ENCODE data around the gene PRICKLE2.

Gene PRICKLE2

GRCh38 chr3:64063983-64064438 lies 161.3 kb downstream of the PRICKLE2 start:
- DNase-seq: no peak

DNA sequence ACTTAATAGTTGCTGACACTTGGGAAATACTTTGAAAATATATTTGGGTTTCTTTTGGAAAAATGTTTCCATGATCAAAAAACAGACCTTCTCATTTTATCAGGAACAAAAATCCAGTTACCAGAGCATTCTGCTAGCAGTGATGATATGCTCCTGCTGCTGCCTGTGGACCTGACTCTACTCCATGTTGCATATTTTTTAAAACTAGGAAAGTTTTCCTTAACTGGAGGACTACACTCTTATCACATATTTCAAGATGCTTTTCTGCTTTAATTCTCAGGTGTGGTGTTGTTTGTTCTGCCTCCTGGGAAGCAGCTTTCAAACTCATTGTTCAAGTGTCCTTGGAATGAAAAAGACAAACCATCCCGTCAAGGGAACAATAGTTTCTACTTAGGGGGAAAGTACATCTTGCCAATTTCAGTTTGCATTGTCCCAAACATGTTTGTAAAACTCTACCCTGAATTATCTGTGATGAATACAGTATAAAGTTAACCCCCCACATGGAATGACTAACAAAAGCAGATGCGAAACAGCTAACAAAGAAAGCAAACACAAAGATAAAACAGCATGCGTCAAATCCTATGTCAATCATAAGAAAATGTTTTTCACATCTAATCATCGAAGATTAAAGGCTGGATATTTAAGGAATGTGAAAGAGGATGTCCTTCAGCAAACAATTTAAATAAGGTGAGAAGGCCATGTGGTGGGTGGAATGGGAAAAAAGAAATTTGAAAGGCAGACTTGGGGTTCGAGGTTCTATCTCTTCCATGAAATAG lies 161.9 kb downstream of the PRICKLE2 start:
- no peak for DNase-seq

DNA sequence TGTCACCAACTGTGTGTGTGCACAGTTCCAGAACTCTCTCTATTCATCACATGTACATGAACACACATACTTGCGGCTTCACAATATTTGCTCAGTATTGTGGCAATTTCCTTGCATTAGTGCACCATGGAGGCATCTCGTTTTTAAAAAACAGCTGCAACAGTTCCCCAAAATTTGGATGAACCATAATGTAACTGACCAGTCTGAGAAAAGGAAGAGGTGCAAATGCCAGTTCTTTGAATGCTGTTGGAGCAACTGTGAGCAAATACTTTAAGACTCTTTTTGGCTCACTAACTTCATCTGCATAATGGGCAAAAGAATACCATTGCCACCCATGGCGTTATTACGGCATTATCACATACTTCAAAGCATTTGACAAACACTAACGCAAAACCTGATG lies 163.6 kb downstream of the PRICKLE2 start:
- no peak for DNase-seq

DNA sequence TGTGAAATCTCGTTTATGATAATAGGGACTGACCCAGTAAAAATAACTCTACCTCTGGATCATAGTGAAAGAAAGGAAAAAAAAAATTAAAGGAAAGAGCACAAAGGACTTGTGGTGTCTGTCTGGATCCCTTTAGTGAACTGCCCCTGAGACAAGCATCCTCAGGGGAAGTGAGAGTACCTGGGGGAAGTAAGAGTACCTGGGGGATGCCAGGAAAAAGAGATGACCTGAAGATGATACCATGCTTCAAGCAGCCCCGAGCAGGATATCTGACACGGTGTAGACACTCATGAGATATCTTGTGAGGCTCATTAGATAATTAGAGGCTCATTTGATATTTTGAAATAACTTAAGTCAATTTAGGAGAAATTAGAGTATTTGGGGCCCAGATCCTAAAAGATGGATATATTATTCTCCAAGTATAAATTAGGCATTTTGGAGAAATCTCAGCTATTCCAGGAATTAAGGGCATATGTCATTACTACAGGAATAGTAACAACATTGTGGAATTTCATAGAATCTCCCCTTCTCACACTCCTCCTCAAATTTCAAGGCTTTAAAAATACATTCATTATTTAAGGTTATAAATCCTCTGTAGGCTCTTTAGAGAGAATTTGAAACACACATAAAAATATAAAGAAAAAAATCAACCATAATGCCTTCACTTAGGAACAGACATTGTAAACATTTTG lies 165.6 kb downstream of the PRICKLE2 start:
- no peak for DNase-seq

DNA sequence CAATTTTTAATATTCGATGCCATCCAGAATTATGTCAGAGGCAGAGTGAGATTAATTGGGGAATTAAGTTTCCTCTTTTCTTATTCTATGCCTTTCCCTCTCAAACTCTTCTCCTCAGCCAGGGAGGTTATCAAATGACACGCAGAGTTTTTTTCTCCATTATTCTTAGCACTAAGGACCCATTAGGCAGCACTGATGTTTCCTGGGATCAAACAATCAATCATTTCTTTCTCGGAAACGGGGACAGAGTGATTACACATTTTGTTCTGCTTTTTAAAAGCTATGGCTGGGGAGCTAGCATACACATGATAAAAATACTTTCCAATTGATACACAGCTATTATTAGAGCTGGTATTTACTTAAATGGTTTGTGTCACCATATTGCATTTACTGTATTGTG lies 166.7 kb downstream of the PRICKLE2 start:
- DNase-seq: no peak

DNA sequence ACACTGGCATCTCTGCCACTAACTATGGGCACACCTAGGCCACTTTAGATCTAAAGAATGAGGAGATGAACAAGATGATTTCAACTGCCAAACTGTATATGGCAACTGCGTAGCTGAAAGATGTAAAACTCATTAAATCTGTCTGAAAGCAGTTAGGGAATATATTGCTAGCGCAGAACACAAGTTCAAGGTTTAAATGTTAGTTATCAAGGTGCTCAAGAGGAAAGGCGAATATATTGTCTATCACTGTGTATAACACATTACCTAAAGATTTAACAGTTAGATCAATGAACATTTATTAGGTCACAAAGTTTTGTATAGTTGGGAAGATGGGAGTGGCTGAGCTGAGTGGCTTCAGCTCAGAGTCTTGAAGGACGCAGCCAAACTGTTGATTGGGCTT lies 168.0 kb downstream of the PRICKLE2 start:
- no peak for DNase-seq

- no peak for DNase-seq
Measured at GRCh38 chr3:64056606-64057180, 168.6 kb downstream of the PRICKLE2 start.

GRCh38 chr3:64055076-64055475 lies 170.2 kb downstream of the PRICKLE2 start:
- no peak for DNase-seq

DNA sequence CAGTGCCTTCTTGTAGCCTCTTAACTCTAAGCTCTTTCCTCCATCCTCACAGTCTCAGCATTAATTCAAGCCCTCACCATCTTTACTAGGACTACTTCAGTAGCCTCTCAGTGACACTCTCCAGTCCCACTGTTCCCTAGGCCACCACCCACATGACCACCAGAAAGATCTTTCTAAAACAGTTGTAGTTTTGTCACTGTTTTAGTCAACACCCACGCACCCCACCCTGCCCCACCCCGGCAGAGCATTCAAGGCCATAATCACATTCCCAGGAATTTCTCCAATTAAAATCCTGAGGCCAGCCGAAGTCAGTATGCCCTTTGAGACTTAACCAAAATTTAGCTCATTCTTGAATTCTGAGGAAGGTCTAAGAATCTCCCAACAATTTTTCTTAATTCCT lies 170.8 kb downstream of the PRICKLE2 start:
- DNase-seq: no peak

GRCh38 chr3:64053581-64053980 lies 171.7 kb downstream of the PRICKLE2 start:
- no peak for DNase-seq

- DNase-seq: no peak
Measured at GRCh38 chr3:64053117-64053516, 172.1 kb downstream of the PRICKLE2 start.

GRCh38 chr3:64049832-64050231 lies 175.4 kb downstream of the PRICKLE2 start:
- DNase-seq: no peak

DNA sequence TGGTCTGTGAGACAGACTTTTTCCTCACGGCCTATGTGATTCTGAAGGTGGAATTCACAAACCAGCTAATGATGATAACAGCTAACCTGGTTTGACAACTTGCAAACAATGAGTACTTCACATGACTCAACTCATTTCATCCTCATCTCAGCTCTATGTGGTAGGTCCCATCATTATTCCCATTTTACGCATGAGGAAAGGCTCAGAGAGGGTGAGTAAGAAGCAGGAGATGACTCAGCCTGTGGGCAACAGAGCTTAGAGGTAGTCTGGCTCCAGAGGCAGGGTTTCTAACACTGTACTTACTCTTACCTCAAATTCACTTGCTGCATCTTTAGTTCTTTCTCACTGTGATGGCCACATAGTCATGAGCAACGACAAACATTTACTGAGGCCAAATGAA lies 176.1 kb downstream of the PRICKLE2 start:
- DNase-seq: no peak

DNA sequence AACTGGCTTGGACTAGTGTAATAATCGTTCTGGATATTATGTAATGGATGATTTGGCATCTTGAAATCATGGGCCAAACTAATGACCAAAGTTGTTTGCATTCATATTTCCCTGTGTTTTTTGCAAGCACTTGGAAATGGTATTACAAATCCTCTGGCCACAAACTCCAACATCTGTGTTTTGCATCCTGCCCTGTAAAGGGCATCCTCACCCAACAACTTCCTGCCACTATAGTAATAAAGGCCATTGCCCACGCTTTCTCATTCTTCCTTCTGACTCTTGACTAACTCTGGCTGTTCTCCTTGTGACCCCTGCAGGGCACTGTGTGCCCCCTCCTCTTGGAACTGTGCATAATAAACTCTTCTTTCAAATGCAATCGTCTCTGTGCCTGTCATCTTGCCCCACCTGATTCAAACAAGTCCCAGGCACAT lies 176.6 kb downstream of the PRICKLE2 start:
- no peak for DNase-seq

DNA sequence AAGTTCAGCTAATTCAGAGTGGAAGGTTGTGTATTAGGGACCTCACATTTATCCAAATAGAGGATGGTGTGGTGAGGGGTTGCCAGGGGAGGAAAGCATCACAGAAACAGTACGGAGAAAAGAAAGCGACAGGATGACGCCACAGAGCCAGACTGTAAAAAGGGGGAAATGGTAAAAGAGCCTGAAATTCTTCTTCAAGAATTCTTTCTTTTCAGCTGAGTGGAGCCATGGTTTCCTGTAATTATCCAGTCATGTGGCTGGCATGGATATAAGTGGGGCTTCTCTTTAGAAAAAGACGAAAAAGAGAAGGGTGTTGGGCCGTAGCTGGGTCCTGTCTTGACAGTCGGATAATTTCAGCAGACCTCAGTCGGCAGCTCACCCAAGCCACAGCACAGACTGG lies 177.5 kb downstream of the PRICKLE2 start:
- no peak for DNase-seq

GRCh38 chr3:64046996-64047594 lies 178.2 kb downstream of the PRICKLE2 start:
- no peak for DNase-seq

DNA sequence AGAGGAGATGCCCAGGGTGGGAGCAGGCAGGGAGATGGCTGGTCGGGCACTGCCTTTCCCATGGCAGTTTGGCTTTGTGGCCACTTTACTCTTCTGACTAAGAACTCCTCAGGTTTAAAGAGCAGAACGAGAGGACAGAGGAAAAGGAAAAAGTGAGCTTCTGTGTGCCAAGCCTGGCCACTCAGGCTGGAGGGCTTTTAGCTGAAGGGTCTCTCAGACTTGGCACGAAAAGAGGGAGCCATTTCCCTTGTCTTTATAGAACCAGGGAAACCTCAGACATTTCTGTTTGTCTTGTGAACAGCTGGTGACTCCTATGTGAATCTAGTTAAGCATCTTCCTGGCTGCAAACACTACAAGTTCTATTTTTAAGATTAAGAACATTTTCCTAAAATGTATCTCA lies 178.7 kb downstream of the PRICKLE2 start:
- no peak for DNase-seq

DNA sequence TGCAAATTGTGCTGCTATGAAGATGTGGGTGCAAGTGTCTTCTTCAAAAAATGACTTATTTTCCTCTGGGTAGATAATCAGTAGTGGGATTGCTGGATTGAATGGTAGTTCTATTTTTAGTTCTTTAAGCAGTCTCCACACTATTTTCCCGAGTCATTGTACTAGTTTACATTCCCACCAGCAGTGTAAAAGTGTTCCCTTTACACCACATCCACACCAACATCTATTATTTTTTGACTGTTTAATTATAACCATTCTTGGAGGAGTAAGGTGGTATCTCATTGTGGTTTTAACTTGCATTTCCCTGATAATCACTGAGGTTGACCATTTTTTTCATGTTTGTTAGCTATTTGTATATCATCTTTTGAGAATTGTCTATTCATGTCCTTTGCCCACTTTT lies 182.3 kb downstream of the PRICKLE2 start:
- DNase-seq: no peak

Measured in NCI-H510A (cell line).